PC-3 (cell line): ENCODE data around the gene BIRC3. TPM values are rescaled to one million over a fixed set of nuclear protein-coding genes. Genes with fewer than 3 reads are reported as not detected.

Source experiments
- ATAC-seq: fragments of 200-7000 bp; cut with Tn5 transposase; 2 replicates; pipeline ENCODE4 v1.9.1; 2020; ENCODE audit warnings: mild to moderate bottlenecking, moderate library complexity
- BruUV-seq: library from RNA; stranded (reverse); fragments of 400-500 nt; replicated peaks from 2 replicates; lab custom pipeline; 2021; lab: Mats Ljungman, UMichigan
- CTCF ChIA-PET: fragments of 300-600 bp; sonication (Branson Sonifier 250); formaldehyde crosslinking; loops from one replicate; lab custom pipeline; 2022; ENCODE audit warnings: antibody characterized with exemption; lab: Charles Lee
- POLR2A ChIA-PET: fragments of 300-600 bp; sonication (Branson Sonifier 250); formaldehyde crosslinking; loops from one replicate; lab custom pipeline; 2022; ENCODE audit warnings: antibody characterized with exemption; ENCODE audit not compliant: unreplicated experiment; lab: Charles Lee
- DNase-seq: peaks from one replicate; pipeline ENCODE4 v3.0.0-alpha.2; 2015
- H2AFZ ChIP-seq: fragments of 300-600 bp; sonication (generic); 2 replicates; pipeline ENCODE4 v1.6.0; 2016; ENCODE audit warnings: antibody characterized with exemption, low read length
- H3F3A ChIP-seq: fragments of 300-600 bp; sonication (generic); one replicate; pipeline ENCODE4 v1.6.0; 2017; ENCODE audit warnings: antibody characterized with exemption, low read length, control low read depth, mild to moderate bottlenecking; ENCODE audit not compliant: unreplicated experiment
- H3K27ac ChIP-seq: fragments of 300-600 bp; sonication (generic); 2 replicates; pipeline ENCODE4 v1.5.1; 2016; ENCODE audit warnings: mild to moderate bottlenecking, low read length
- H3K27me3 ChIP-seq: fragments of 300-600 bp; sonication (generic); 2 replicates; pipeline ENCODE4 v1.6.1; 2016; ENCODE audit warnings: low read length, mixed read lengths
- H3K36me3 ChIP-seq: fragments of 300-600 bp; sonication (generic); 2 replicates; pipeline ENCODE4 v1.6.1; 2016; ENCODE audit warnings: low read depth, mixed run types, low read length, mixed read lengths
- H3K4me1 ChIP-seq: fragments of 300-600 bp; sonication (generic); 2 replicates; pipeline ENCODE4 v1.5.1; 2016; ENCODE audit warnings: low read length; ENCODE audit not compliant: insufficient read depth
- H3K4me2 ChIP-seq: fragments of 300-600 bp; sonication (generic); 2 replicates; pipeline ENCODE4 v1.6.0; 2016; ENCODE audit warnings: low read length
- H3K4me3 ChIP-seq: fragments of 300-600 bp; sonication (generic); 2 replicates; pipeline ENCODE4 v1.5.1; 2016; ENCODE audit warnings: mild to moderate bottlenecking, low read length, mixed read lengths
- H3K79me2 ChIP-seq: fragments of 300-600 bp; sonication (generic); 2 replicates; pipeline ENCODE4 v1.6.1; 2017; ENCODE audit warnings: low read length, mixed read lengths
- H3K9ac ChIP-seq: fragments of 300-600 bp; sonication (generic); 2 replicates; pipeline ENCODE4 v1.6.0; 2016; ENCODE audit warnings: mild to moderate bottlenecking, low read length
- H3K9me2 ChIP-seq: fragments of 300-600 bp; sonication (generic); replicated peaks from 2 replicates; pipeline ENCODE4 v1.6.1; 2016; ENCODE audit warnings: mixed run types, low read length, mixed read lengths
- H3K9me3 ChIP-seq: fragments of 300-600 bp; sonication (generic); 2 replicates; pipeline ENCODE4 v1.6.1; 2016; ENCODE audit warnings: low read length, mixed read lengths
- H4K20me1 ChIP-seq: fragments of 300-600 bp; sonication (generic); 2 replicates; pipeline ENCODE4 v1.6.1; 2016; ENCODE audit warnings: low read length, mixed read lengths
- EZH2phosphoT487 ChIP-seq: fragments of 300-600 bp; sonication (generic); IDR thresholded peaks from 2 replicates; pipeline ENCODE4 v1.6.1; 2018; ENCODE audit warnings: mild to moderate bottlenecking, antibody characterized with exemption, low read length, borderline replicate concordance
- intact Hi-C: fragments of 100-400 bp; cut with micrococcal nuclease; formaldehyde crosslinking; loops from 2 replicates; pipeline ENCODE4 v1.9.0; 2023
- total RNA-seq: library from RNA; depleted of rRNA; stranded (reverse); fragments of >200 nt; gene quantifications from 2 replicates; pipeline ENCODE4 v1.2.3, GENCODE V29; 2014
- TF ChIP-seq, protein P1 (sequence below): fragments of 300-600 bp; sonication (generic); conservative IDR thresholded peaks from 2 replicates; pipeline ENCODE4 v1.5.1; 2017; ENCODE audit warnings: antibody characterized with exemption, low read depth, mild to moderate bottlenecking, low read length

BIRC3 gene
- total RNA-seq, 1 experiment from 2014 or later, result 4.2 TPM

DNA sequence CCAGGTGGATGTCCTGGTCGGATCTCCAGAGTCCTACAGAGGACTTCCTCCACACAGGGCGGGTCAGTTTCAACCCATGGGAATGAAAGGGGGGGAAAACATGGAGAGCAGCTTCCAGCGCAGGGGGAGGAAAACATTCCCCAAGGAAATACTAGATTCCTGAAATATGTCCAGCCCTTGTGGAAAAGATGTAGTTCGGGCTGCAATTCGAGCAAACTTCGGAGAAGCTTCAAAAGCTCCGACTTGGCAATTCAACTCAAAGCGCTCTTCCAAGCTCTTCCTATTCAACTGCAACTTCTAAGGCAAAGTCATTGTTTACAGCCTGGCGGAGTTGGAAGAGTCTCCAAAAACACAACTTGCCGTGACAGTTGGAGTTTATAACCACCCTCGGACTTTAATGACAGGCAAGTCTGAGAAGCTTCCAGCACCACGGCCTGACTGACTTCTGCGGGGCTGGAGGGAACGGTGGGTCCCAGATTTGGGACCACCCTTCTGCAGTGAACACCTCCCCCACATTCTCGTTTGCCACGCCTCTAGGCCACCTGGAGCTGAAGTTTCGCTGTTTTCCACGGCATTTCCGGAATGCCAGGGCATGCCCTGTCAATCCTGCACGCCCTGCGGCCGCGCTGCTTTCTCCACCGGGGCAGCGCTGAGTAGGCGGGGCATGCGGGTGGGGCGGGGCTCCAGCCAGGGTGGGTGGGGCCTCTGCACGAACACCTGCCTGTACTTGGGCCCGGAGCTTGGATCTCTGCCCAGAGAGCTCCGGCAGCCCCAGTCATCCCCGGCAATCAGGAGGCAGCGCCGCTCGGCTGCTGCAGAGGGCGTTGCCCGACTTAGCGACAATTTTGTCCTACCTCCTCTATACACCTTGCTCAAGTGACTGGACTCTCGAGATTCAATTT lies 49.0 kb upstream of the BIRC3 start:
- CTCF ChIA-PET, result interaction anchor here (0.5 to 1.2 kb wide), 9 partner anchors 26 to 416 kb away, joined by 3 to 14 read pairs (median 4); no protein-coding TSS in a partner anchor
- Histone ChIP-seq H3K4me3 (peak overlapping the region; percentile 85), H3K36me3 (no peaks in the 10 kb centered on the region), H2AFZ (peak overlapping the region; percentile 93), H3K4me1 (peaks cover 33% of the 10 kb centered on the region), H4K20me1 (no peaks in the 10 kb centered on the region), H3K27ac (peak overlapping the region; percentile 65), H3F3A (no peaks in the 10 kb centered on the region), H3K4me2 (peak overlapping the region; percentile 92), H3K9me2 (no peaks in the 10 kb centered on the region; the same call in 1 of the 2 replicates), H3K9ac (peak overlapping the region; percentile 44), H3K27me3 (no peaks in the 10 kb centered on the region), H3K9me3 (no peaks in the 10 kb centered on the region), H3K79me2 (no peaks in the 10 kb centered on the region)
- intact Hi-C loops, result loop anchor here (1.0 to 5.0 kb wide), 7 partner anchors 42 to 406 kb away; partner anchors contain the start of gene CEP126
- POLR2A ChIA-PET, result interaction anchor here (0.5 to 1.2 kb wide), 3 partner anchors 42 to 143 kb away, joined by 4 to 6 read pairs (median 5); no protein-coding TSS in a partner anchor
- ATAC-seq (peak; percentile 97), DNase-seq (peak; percentile 98)
- BruUV-seq, result TSS peak; percentile 72
- TF ChIP-seq, protein P1, sequence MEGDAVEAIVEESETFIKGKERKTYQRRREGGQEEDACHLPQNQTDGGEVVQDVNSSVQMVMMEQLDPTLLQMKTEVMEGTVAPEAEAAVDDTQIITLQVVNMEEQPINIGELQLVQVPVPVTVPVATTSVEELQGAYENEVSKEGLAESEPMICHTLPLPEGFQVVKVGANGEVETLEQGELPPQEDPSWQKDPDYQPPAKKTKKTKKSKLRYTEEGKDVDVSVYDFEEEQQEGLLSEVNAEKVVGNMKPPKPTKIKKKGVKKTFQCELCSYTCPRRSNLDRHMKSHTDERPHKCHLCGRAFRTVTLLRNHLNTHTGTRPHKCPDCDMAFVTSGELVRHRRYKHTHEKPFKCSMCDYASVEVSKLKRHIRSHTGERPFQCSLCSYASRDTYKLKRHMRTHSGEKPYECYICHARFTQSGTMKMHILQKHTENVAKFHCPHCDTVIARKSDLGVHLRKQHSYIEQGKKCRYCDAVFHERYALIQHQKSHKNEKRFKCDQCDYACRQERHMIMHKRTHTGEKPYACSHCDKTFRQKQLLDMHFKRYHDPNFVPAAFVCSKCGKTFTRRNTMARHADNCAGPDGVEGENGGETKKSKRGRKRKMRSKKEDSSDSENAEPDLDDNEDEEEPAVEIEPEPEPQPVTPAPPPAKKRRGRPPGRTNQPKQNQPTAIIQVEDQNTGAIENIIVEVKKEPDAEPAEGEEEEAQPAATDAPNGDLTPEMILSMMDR, result peak; percentile 73
- no peak for TF ChIP-seq EZH2phosphoT487

DNA sequence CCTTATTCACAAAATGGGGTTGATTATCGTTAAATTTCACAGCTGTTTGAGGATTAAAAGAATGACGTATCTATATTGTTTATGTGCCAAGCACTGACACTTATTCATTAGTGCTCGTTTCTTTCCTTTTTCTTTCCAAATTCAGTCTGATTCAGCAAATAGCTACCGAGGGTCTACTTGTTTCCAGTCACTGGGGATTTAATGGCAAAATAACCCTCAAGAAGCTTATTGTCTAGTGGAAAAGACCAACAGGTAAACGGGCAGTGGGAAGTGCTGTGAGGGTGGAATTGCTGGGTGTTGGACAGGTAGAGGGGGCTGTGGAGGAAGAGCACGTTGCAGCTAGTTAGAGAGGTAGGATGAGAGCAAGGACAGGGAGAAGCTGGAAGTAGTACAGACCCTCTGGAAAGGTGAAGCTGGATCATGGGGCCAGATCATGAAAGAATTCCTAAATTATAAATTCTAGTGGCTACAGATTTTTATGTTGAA lies 48.3 kb upstream of the BIRC3 start:
- Histone ChIP-seq H3K79me2 (no peaks in the 10 kb centered on the region), H3K4me1 (peaks cover 33% of the 10 kb centered on the region), H2AFZ (peak overlapping the region; percentile 91), H4K20me1 (no peaks in the 10 kb centered on the region), H3K9me2 (no peaks in the 10 kb centered on the region; the same call in 1 of the 2 replicates), H3K27ac (no peak overlapping the region), H3K4me3 (peak overlapping the region; percentile 85), H3K27me3 (no peaks in the 10 kb centered on the region), H3F3A (no peaks in the 10 kb centered on the region), H3K9ac (peak overlapping the region; percentile 13; the same call in 1 of the 2 replicates), H3K36me3 (no peaks in the 10 kb centered on the region), H3K4me2 (peak overlapping the region; percentile 92), H3K9me3 (no peaks in the 10 kb centered on the region)
- ATAC-seq, result no peak; the same call in 1 of the 2 replicates
- ChIA-PET CTCF (interaction anchor here (0.5 to 1.2 kb wide), 5 partner anchors 26 to 417 kb away, joined by 3 to 5 read pairs (median 3); no protein-coding TSS in a partner anchor), POLR2A (interaction anchor here (0.5 to 1.2 kb wide), 4 partner anchors 43 to 262 kb away, joined by 3 to 6 read pairs (median 4); no protein-coding TSS in a partner anchor)
- intact Hi-C loops, result loop anchor here (1.0 to 5.0 kb wide), 7 partner anchors 43 to 407 kb away; partner anchors contain the start of gene CEP126
- DNase-seq, result peak; percentile 29
- TF ChIP-seq EZH2phosphoT487, result no peak
- TF ChIP-seq, protein P1, result peak; percentile 36; the same call in 1 of the 2 replicates
- no TSS peak for BruUV-seq
